Subcutaneous abdominal adipose tissue (tissue), 5 donors: ENCODE data around the gene AMACR.
A peak's percentile ranks its signal among the peaks of the same experiment; 100 is the strongest.
"Not testable (repeated sequence)": the region's sequence is repeated elsewhere in the genome, so short reads cannot be mapped to it uniquely, and the experiment has no call there.

Experiments used
- H3K27ac ChIP-seq: one replicate; pipeline ENCODE4 v1.7.0; 2013; ENCODE audit warnings: low read depth, mild to moderate bottlenecking, inconsistent platforms, low read length, moderate library complexity
- H3K27me3 ChIP-seq, 5 donors: one replicate each; pipeline ENCODE4 v1.7.0; 2013; ENCODE audit warnings: low read length in 5 of 5, inconsistent platforms in 1 of 5; ENCODE audit not compliant: control insufficient read depth in 5 of 5, insufficient read depth in 4 of 5
- H3K36me3 ChIP-seq, 5 donors: one replicate each; pipeline ENCODE4 v1.7.0; 2013; ENCODE audit warnings: low read length in 5 of 5; ENCODE audit not compliant: control insufficient read depth in 5 of 5, insufficient read depth in 5 of 5
- H3K4me1 ChIP-seq, 5 donors: one replicate each; pipeline ENCODE4 v1.7.0; 2013; ENCODE audit warnings: low read length in 5 of 5, mild to moderate bottlenecking in 3 of 5, moderate library complexity in 1 of 5; ENCODE audit not compliant: control insufficient read depth in 5 of 5, insufficient read depth in 5 of 5
- H3K4me3 ChIP-seq, 5 donors: one replicate each; pipeline ENCODE4 v1.7.0; 2013; ENCODE audit warnings: low read length in 5 of 5, low read depth in 1 of 5
- H3K9ac ChIP-seq, 5 donors: one replicate each; pipeline ENCODE4 v1.7.0; 2013; ENCODE audit warnings: low read length in 5 of 5, mild to moderate bottlenecking in 4 of 5, moderate library complexity in 3 of 5
- H3K9me3 ChIP-seq, 5 donors: one replicate each; pipeline ENCODE4 v1.7.0; 2013; ENCODE audit warnings: low read length in 5 of 5; ENCODE audit not compliant: control insufficient read depth in 5 of 5
- donor health status: healthy.
- donor health status: healthy.
- donor health status: healthy.
- donor health status: healthy.
- donor health status: healthy.

Gene AMACR

GRCh38 chr5:33957577-33958150, 50.2 kb downstream of the AMACR start:
- Histone ChIP-seq H3K9ac (no peak overlapping the region), H3K4me1 (no peaks in the 10 kb centered on the region), H3K27me3 (no peaks in the 10 kb centered on the region), H3K9me3 (peaks cover 0 to 9% (median 8%) of the 10 kb centered on the region in 5 donors), H3K27ac (no peak overlapping the region), H3K4me3 (no peak overlapping the region), H3K36me3 (no peaks in the 10 kb centered on the region)

DNA sequence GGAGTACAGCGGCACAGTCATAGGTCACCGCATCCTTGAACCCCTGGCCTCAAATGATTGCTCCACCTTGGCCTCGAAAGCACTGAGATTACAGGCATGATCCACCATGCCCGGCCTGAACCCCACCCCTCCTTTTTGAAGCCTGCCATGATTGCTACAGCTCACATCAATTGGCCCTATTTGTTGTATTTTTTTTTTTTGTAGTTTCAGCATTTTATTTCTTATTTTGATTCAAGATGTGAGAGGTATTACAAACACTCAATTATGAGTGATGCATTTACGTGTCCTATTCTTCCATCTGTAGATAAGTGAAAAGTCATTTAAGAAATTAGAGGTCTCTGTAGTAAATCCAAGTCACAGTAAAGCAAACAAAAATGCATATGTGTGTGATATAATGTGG, 55.7 kb downstream of the AMACR start:
- H3K9me3 ChIP-seq: peaks cover 0 to 12% (median 8%) of the 10 kb centered on the region in 5 donors
- H3K9ac ChIP-seq, H3K36me3 ChIP-seq, H3K4me3 ChIP-seq, H3K4me1 ChIP-seq, H3K27me3 ChIP-seq, H3K27ac ChIP-seq: not testable (repeated sequence)

DNA sequence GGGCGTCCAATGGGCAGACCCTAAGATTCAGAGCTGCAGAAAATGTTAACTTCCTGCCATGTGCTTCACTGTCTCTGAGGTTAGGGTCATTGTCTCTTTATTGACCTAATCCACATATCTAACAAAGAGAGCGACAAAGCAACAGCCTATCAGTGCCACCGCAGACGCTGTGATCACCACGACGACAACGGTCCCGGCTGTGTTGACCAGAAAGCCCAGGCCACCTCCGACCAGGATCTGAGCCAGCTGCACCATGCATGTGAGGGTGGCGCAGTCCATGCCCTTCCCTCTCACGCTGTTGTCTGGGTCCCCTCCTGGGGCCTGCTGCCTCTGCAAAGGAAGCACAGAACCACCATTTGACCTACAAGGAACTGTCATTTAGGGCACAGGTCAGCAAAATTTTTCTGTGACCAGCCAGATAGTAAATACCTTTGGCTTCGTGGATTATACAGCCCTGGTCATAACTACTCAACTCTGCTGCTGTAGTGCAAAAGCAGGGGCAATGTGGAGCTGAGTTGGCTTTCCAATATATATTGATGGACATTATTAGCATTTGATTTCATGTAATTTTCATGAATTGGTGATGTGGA, 63.2 kb downstream of the AMACR start:
- Histone ChIP-seq H3K36me3 (no peaks in the 10 kb centered on the region), H3K9ac (no peak overlapping the region), H3K4me1 (no peaks in the 10 kb centered on the region), H3K27me3 (peaks cover 10 to 24% (median 10%) of the 10 kb centered on the region in 5 donors), H3K9me3 (peaks cover 0 to 3% (median 0%) of the 10 kb centered on the region in 5 donors), H3K27ac (no peak overlapping the region), H3K4me3 (no peak overlapping the region)

- Histone ChIP-seq H3K36me3 (no peaks in the 10 kb centered on the region), H3K9me3 (no peaks in the 10 kb centered on the region), H3K27me3 (peaks cover 37 to 53% (median 39%) of the 10 kb centered on the region in 5 donors), H3K4me3 (no peak overlapping the region), H3K27ac (no peak overlapping the region), H3K4me1 (peaks cover 2 to 18% (median 12%) of the 10 kb centered on the region in 5 donors), H3K9ac (no peak overlapping the region)
Measured at GRCh38 chr5:33941090-33941489, 66.8 kb downstream of the AMACR start.

DNA sequence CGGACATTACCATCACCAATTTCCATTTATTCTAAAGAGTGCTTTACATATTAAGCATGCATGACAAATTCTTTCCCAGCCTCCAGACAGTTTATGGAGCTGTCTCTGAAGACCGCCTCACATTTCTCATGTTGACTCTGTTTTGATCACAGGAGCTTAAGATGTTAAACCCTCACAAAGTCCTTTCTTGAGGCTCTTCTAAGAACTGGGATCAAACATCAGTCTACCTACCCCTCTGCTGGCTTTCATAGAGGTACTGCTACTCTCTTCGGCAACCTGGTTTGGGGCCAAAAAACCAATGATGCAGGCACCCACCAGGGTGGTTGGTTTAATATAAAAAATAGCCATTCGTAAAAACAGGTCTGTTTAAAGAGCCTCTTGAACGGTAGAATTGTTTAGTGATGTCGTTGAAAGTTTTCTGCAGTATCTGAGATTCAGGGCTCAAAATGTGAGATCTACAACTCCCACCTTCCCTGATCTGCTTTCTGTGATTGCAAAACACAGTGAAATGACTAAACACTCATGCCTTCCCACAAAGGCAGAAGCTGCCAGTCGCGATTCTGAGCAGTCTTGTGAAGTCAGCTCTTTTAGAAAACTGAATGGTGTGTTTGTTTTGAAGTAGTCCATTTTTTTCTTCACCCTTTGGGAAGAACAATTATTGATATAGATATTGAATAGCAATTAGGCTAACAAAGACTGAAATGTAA, 68.1 kb downstream of the AMACR start:
- H3K9me3 ChIP-seq: no peaks in the 10 kb centered on the region
- H3K4me1 ChIP-seq: peaks cover 2 to 23% (median 16%) of the 10 kb centered on the region in 5 donors
- H3K27me3 ChIP-seq: peaks cover 37 to 53% (median 44%) of the 10 kb centered on the region in 5 donors
- H3K36me3 ChIP-seq: no peaks in the 10 kb centered on the region
- H3K4me3 ChIP-seq: no peak overlapping the region
- H3K27ac ChIP-seq: no peak overlapping the region
- no peak overlapping the region for H3K9ac ChIP-seq

DNA sequence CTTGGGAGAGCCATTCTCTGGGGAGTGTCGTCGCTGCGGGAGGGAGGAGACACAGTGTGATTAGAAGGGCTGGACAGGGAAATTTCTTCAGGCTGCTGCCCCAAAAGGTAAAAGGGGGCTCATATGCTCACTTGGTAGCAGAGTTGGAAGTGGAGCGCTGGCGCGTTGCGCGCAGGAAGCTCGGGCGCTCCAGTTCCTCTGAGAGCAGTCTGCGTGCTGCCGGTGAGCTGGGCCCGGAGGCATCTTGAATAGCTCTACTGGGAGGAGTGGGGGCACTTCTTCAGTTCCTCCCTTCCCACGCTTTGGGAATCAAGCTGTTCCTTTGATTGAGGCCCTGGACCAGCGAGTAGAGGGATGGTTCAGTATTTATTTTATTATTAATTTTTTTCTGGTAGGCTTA, 69.0 kb downstream of the AMACR start:
- Histone ChIP-seq H3K27me3 (peaks cover 37 to 53% (median 44%) of the 10 kb centered on the region in 5 donors), H3K9ac (no peak overlapping the region), H3K4me3 (no peak overlapping the region), H3K36me3 (no peaks in the 10 kb centered on the region), H3K9me3 (no peaks in the 10 kb centered on the region), H3K4me1 (peaks cover 2 to 23% (median 16%) of the 10 kb centered on the region in 5 donors), H3K27ac (no peak overlapping the region)

DNA sequence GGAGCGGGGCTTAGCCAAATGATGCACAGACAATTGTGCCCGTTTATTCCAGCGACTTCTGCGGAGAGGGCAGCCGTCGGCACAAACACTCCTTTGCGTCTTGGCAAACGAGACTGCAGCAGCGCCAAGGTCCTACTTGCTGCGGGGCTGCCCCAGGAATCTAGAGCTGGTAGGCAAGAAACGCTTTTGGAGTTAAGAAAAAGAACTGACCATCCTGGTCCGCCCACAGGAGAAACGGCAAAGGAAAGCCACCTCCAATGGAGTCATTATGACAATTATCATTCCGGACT, 69.4 kb downstream of the AMACR start:
- peaks cover 37 to 53% (median 44%) of the 10 kb centered on the region in 5 donors for H3K27me3 ChIP-seq
- H3K36me3 ChIP-seq: no peaks in the 10 kb centered on the region
- no peaks in the 10 kb centered on the region for H3K9me3 ChIP-seq
- H3K27ac ChIP-seq: no peak overlapping the region
- H3K9ac ChIP-seq: no peak overlapping the region
- H3K4me1 ChIP-seq: peaks cover 2 to 23% (median 16%) of the 10 kb centered on the region in 5 donors
- H3K4me3 ChIP-seq: no peak overlapping the region

GRCh38 chr5:33937707-33938506, 69.9 kb downstream of the AMACR start:
- H3K9ac ChIP-seq: no peak overlapping the region
- H3K4me3 ChIP-seq: peak overlapping the region in 1 of 5 donors; percentile 68
- no peak overlapping the region for H3K27ac ChIP-seq
- no peaks in the 10 kb centered on the region for H3K36me3 ChIP-seq
- peaks cover 2 to 23% (median 16%) of the 10 kb centered on the region in 5 donors for H3K4me1 ChIP-seq
- peaks cover 37 to 53% (median 44%) of the 10 kb centered on the region in 5 donors for H3K27me3 ChIP-seq
- H3K9me3 ChIP-seq: no peaks in the 10 kb centered on the region

GRCh38 chr5:33937017-33937706, 70.7 kb downstream of the AMACR start:
- no peaks in the 10 kb centered on the region for H3K36me3 ChIP-seq
- no peaks in the 10 kb centered on the region for H3K9me3 ChIP-seq
- no peak overlapping the region for H3K9ac ChIP-seq
- H3K27me3 ChIP-seq: peaks cover 33 to 48% (median 36%) of the 10 kb centered on the region in 5 donors
- no peak overlapping the region for H3K27ac ChIP-seq
- H3K4me3 ChIP-seq: peak overlapping the region; percentile 50 to 68 (median 62)
- peaks cover 2 to 23% (median 16%) of the 10 kb centered on the region in 5 donors for H3K4me1 ChIP-seq
